HepG2 (cell line): ENCODE results near the gene STRBP. TPM values are rescaled to one million over a fixed set of nuclear protein-coding genes. Genes with fewer than 3 reads are reported as not detected.

Experiments used
- ATAC-seq: fragments of 200-7000 bp; cut with Tn5 transposase; 3 replicates; pipeline ENCODE4 v1.9.1; 2020; ENCODE audit warnings: mild to moderate bottlenecking, moderate library complexity
- BruUV-seq: library from RNA; stranded (reverse); fragments of 400-500 nt; replicated peaks from 2 replicates; lab custom pipeline; 2021; lab: Mats Ljungman, UMichigan
- CTCF ChIA-PET: fragments of 300-600 bp; formaldehyde crosslinking; extraction: SDS; loops from one replicate; lab custom pipeline; 2021; ENCODE audit warnings: low total read pairs, inconsistent platforms, low intra/inter-chr PET ratio; lab: Yijun Ruan, JAX
- POLR2A ChIA-PET: fragments of 350-600 bp; sonication (Branson Sonifier 250); formaldehyde crosslinking; loops from one replicate; lab custom pipeline; 2020; ENCODE audit warnings: antibody characterized with exemption, inconsistent platforms; lab: Yijun Ruan, JAX
- DNase-seq: peaks from one replicate; pipeline ENCODE4 v3.0.0-alpha.2; 2015; ENCODE audit warnings: low spot score
- FAIRE-seq: peaks from 3 replicates; lab custom pipeline; 2011; peaks lifted over from hg19 to GRCh38; lab: Jason Lieb, UNC
- H2AFZ ChIP-seq: one replicate; pipeline ENCODE4 v1.6.1; 2011; ENCODE audit warnings: low read length, inconsistent platforms
- H3K27ac ChIP-seq: fragments of 300-600 bp; 3 replicates; pipeline ENCODE4 v1.8.0; 2011; ENCODE audit warnings: mixed run types, mild to moderate bottlenecking, mixed read lengths, low read length, inconsistent platforms; ENCODE audit not compliant: insufficient read depth; ENCODE audit errors: extremely low read length
- H3K27me3 ChIP-seq, 2 experiments: fragments of 200-600 bp in 1 of 2; 2 replicates in 1 of 2; 3 replicates in 1 of 2; pipeline versions ENCODE4 v1.6.0 to v1.8.0; 2011; ENCODE audit warnings: low read length in 2 of 2, mild to moderate bottlenecking in 2 of 2, moderate library complexity in 2 of 2, inconsistent platforms in 1 of 2; ENCODE audit not compliant: insufficient read depth in 2 of 2, control insufficient read depth in 1 of 2
- H3K36me3 ChIP-seq, 2 experiments: fragments of 200-600 bp in 1 of 2; replicated peaks in 1 of 2; 2 replicates in 1 of 2; 3 replicates in 1 of 2; pipeline versions ENCODE4 v1.5.1 to v1.8.0; 2011; ENCODE audit warnings: low read length in 2 of 2, inconsistent platforms in 1 of 2; ENCODE audit not compliant: insufficient read depth in 2 of 2, control insufficient read depth in 1 of 2
- H3K4me1 ChIP-seq: 2 replicates; pipeline ENCODE4 v1.5.1; 2012; ENCODE audit warnings: low read length, inconsistent platforms; ENCODE audit not compliant: insufficient read depth
- H3K4me2 ChIP-seq: 2 replicates; pipeline ENCODE4 v1.6.0; 2011; ENCODE audit warnings: low read depth, low read length, inconsistent platforms
- H3K4me3 ChIP-seq, 3 experiments: fragments of 200-600 bp in 1 of 3; sonication (generic), shearing (Covaris generic) in 1 of 3; replicated peaks in 1 of 3; 2 replicates each; pipeline ENCODE4 v1.5.1; 2011 to 2016; ENCODE audit warnings: low read length in 3 of 3, inconsistent platforms in 2 of 3, low read depth in 2 of 3, mild to moderate bottlenecking in 2 of 3, control low read depth in 1 of 3, mixed read lengths in 1 of 3; ENCODE audit not compliant: insufficient read depth in 1 of 3
- H3K79me2 ChIP-seq: one replicate; pipeline ENCODE4 v1.6.1; 2011; ENCODE audit warnings: low read length, inconsistent platforms; ENCODE audit not compliant: insufficient read depth
- H3K9ac ChIP-seq: 2 replicates; pipeline ENCODE4 v1.6.0; 2011; ENCODE audit warnings: mild to moderate bottlenecking, low read depth, low read length, inconsistent platforms; ENCODE audit not compliant: insufficient read depth
- H3K9me3 ChIP-seq: 2 replicates; pipeline ENCODE4 v1.5.1; 2012; ENCODE audit warnings: mild to moderate bottlenecking, low read length
- H4K20me1 ChIP-seq: 2 replicates; pipeline ENCODE4 v1.6.0; 2011; ENCODE audit warnings: inconsistent platforms, mild to moderate bottlenecking, low read length, moderate library complexity; ENCODE audit not compliant: insufficient read depth
- ATAD3A ChIP-seq: sonication (generic); formaldehyde crosslinking; IDR thresholded peaks from 2 replicates; pipeline ENCODE4 v1.4.0; 2020; ENCODE audit warnings: missing genetic modification reagents
- CHD2 ChIP-seq: IDR thresholded peaks from 2 replicates; pipeline ENCODE4 v1.6.1; 2011; ENCODE audit warnings: low read depth, low read length, improper control_type of control experiment
- FOXJ3 ChIP-seq: sonication (generic); formaldehyde crosslinking; IDR thresholded peaks from 2 replicates; pipeline ENCODE4 v1.4.0; 2020; ENCODE audit warnings: missing genetic modification reagents, mild to moderate bottlenecking, borderline replicate concordance
- HDAC1 ChIP-seq: sonication (generic); formaldehyde crosslinking; IDR thresholded peaks from 2 replicates; pipeline ENCODE4 v1.5.1; 2020; ENCODE audit warnings: mild to moderate bottlenecking, missing genetic modification reagents
- IKZF4 ChIP-seq: sonication (generic); formaldehyde crosslinking; IDR thresholded peaks from 2 replicates; pipeline ENCODE4 v1.5.1; 2020; ENCODE audit warnings: borderline replicate concordance, mild to moderate bottlenecking, low read depth, missing genetic modification reagents; ENCODE audit errors: not compliant biosample characterization
- RARA ChIP-seq: IDR thresholded peaks from 2 replicates; pipeline ENCODE4 v1.6.1; 2016; ENCODE audit warnings: missing genetic modification reagents, missing compliant biosample characterization
- TOPORS ChIP-seq: sonication (generic); formaldehyde crosslinking; IDR thresholded peaks from 2 replicates; pipeline ENCODE4 v1.8.0; 2023; ENCODE audit warnings: mild to moderate bottlenecking, missing genetic modification reagents
- ZFP37 ChIP-seq: sonication (generic); formaldehyde crosslinking; IDR thresholded peaks from 2 replicates; pipeline ENCODE4 v1.4.0; 2020; ENCODE audit warnings: missing genetic modification reagents, borderline replicate concordance
- ZNF124 ChIP-seq: sonication (generic); formaldehyde crosslinking; IDR thresholded peaks from 2 replicates; pipeline ENCODE4 v1.4.0; 2020; ENCODE audit warnings: missing genetic modification reagents
- ZNF3 ChIP-seq: IDR thresholded peaks from 2 replicates; pipeline ENCODE4 v1.7.0; 2017; ENCODE audit warnings: inconsistent platforms
- ZNF30 ChIP-seq: sonication (generic); formaldehyde crosslinking; IDR thresholded peaks from 2 replicates; pipeline ENCODE4 v1.5.0; 2020; ENCODE audit warnings: mild to moderate bottlenecking, missing genetic modification reagents
- ZSCAN20 ChIP-seq: sonication (generic); formaldehyde crosslinking; IDR thresholded peaks from 2 replicates; pipeline ENCODE4 v1.4.0; 2020; ENCODE audit warnings: missing genetic modification reagents, mild to moderate bottlenecking, borderline replicate concordance
- WGBS: methylation state at CpG from one replicate; pipeline ENCODE4 v1.1.6; 2017; ENCODE audit warnings: low lambda C conversion rate; 5-methylcytosine and 5-hydroxymethylcytosine counted together
- in situ Hi-C: cut with HindIII; loops from 2 replicates; pipeline ENCODE4 v1.10.0; 2017; ENCODE audit warnings: low pct_unique_long_range_greater_than_20kb; ENCODE audit not compliant: extremely low pct_ligation_motif_present
- intact Hi-C: fragments of 100-400 bp; cut with micrococcal nuclease; formaldehyde crosslinking; loops from one replicate; pipeline ENCODE4 v1.10.0; 2022; ENCODE audit not compliant: unreplicated experiment
- polyA plus RNA-seq, 8 experiments: library from polyadenylated mRNA; depleted of rRNA in 3 of 8; stranded (reverse) in 7 of 8; unstranded in 1 of 8; fragments of >200 nt; fragmentation: Illumina TruSeq in 4 of 8; extraction: Trizol in 4 of 8; gene quantifications; 2 replicates each; pipeline versions ENCODE4 v1.2.1 to v1.2.3, GENCODE V29; 2011 to 2016; ENCODE audit warnings: low read depth in 4 of 8, missing spikeins in 1 of 8, mixed read lengths in 1 of 8; ENCODE audit not compliant: insufficient read depth in 1 of 8
- total RNA-seq, 5 experiments: library from RNA; depleted of rRNA; stranded (reverse); fragments of >200 nt; fragmentation: Illumina TruSeq; extraction: Trizol; gene quantifications; 2 replicates each; pipeline ENCODE4 v1.2.3, GENCODE V29; 2016; ENCODE audit warnings: low read depth in 1 of 5

STRBP gene
- total and polyA plus RNA-seq, 2 of the 13 experiments (the other 11 are each of a cell fraction or from before 2014, with no cell fraction given), result 14.5 to 38.5 TPM

DNA sequence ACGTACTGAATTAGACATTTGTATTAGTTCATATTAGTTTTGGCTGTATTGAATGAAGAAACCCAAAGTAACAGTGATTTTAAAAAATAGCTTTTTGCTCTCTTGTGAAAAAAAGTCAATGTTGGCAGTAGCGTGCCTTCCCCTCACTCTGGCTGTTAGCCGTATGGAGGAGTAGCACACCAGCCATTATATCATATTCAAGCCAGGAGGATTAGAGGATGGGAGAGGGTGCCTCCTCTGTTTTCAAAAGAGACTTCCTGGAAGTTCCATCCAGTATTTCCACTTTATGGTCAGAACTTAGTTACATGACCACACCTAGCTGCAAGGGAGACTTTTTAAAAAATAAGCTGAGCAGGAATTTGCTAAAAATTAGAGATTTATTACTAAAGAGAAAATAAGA, 193.8 kb downstream of the STRBP start (continued):
- TF ChIP-seq ZNF124 (CRISPR knock-in tag) (no peak), ZNF30 (CRISPR knock-in tag) (no peak)

DNA sequence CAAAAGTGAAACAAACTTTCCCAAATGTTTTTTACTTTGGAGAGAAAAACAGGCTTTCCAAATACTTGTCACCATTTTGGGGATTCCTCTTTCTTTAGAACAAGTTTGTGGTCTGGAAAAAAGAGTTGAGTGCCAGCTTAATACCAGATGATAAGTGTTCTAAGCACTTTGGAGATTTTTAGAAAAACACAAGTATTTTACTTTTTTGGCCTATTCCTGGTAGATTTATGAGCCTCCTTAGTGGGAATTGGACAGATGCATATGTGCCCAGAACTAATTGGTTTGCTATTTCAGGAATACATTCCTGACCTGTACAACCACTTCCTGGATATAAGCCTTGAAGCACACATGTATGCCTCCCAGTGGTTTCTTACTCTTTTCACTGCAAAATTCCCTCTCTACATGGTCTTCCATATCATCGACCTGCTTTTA, 194.4 kb downstream of the STRBP start:
- Histone ChIP-seq H3K4me1 (no peaks in the 10 kb centered on the region), H3K27ac (no peak overlapping the region), H2AFZ (no peak overlapping the region), H3K79me2 (no peaks in the 10 kb centered on the region), H3K9me3 (no peaks in the 10 kb centered on the region), H3K4me2 (no peak overlapping the region), H3K27me3 (no peaks in the 10 kb centered on the region), H3K36me3 (peaks cover 2 to 50% of the 10 kb centered on the region in 2 experiments; a peak in 4 of 5 replicates), H3K9ac (no peak overlapping the region), H3K4me3 (no peak overlapping the region), H4K20me1 (no peaks in the 10 kb centered on the region)
- no TSS peak for BruUV-seq
- TF ChIP-seq ZNF3 (CRISPR knock-in tag) (no peak), ZSCAN20 (no peak), HDAC1 (no peak), ZFP37 (no peak), IKZF4 (no peak), ATAD3A (CRISPR knock-in tag) (no peak), TOPORS (CRISPR knock-in tag) (no peak), RARA (CRISPR knock-in tag) (no peak)
- ATAC-seq (no peak), FAIRE-seq (no peak), DNase-seq (no peak)
- ChIA-PET CTCF (no interaction called here), POLR2A (no interaction called here)
- 100% methylated on average over 1 of the region's 1 CpG for WGBS
- intact Hi-C loops, result no loop called here
- in situ Hi-C loops, result no loop called here

DNA sequence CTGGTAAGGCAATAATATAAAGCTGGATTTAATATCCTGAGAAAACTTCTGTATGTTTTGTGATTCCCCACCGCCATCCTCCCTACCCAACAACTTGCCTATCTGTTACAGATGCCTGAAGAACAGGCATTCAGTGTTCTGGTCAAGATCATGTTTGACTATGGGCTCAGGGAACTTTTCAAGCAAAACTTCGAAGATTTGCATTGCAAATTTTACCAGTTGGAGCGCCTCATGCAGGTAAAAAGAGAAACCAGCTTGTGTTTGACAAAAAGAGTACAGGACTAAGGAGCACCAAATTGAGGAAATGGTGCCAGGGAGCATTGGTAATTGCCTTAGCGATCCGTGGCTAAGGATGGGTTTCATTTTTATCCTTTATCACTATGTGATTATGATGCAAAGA, 194.9 kb downstream of the STRBP start:
- Histone ChIP-seq H3K4me1 (no peaks in the 10 kb centered on the region), H2AFZ (no peak overlapping the region), H3K79me2 (no peaks in the 10 kb centered on the region), H3K4me3 (no peak overlapping the region), H3K27me3 (no peaks in the 10 kb centered on the region), H3K9ac (no peak overlapping the region), H3K4me2 (no peak overlapping the region), H3K9me3 (no peaks in the 10 kb centered on the region), H3K36me3 (peaks cover 2 to 46% of the 10 kb centered on the region in 2 experiments; a peak in 4 of 5 replicates), H4K20me1 (no peaks in the 10 kb centered on the region), H3K27ac (no peak overlapping the region)
- CTCF ChIA-PET, result no interaction called here
- DNase-seq (no peak), FAIRE-seq (no peak), ATAC-seq (no peak)
- POLR2A ChIA-PET, result no interaction called here
- 92% methylated on average over 5 of the region's 5 CpGs for WGBS
- in situ Hi-C loops, result no loop called here
- BruUV-seq, result no TSS peak
- intact Hi-C loops, result no loop called here
- no peak for TF ChIP-seq CHD2
- TF ChIP-seq FOXJ3 (CRISPR knock-in tag), result no peak
